ENCODE results near the gene COLEC11.

Gene COLEC11

GRCh38 chr2:3597567-3597966, 2.7 kb downstream of the COLEC11 start:
- no peaks in the 10 kb centered on the region for H3K36me3 Mint-ChIP-seq
- peak in 1 of 2 donors; percentile 22 for DNase-seq (ENCODE audit: low spot score in 2 of 2)
- ATAC-seq = peak; percentile 56
- no peaks in the 10 kb centered on the region for H3K9me3 Mint-ChIP-seq
- no peak overlapping the region for H3K27ac Mint-ChIP-seq
- no peak overlapping the region for H3K4me3 Mint-ChIP-seq
- peaks cover 16% of the 10 kb centered on the region for H3K4me1 Mint-ChIP-seq

- Mint-ChIP-seq H3K27ac (no peak overlapping the region), H3K9me3 (no peaks in the 10 kb centered on the region), H3K36me3 (no peaks in the 10 kb centered on the region), H3K4me3 (no peak overlapping the region), H3K4me1 (peaks cover 16% of the 10 kb centered on the region)
- no peak for ATAC-seq
- DNase-seq (ENCODE audit: low spot score in 2 of 2) = no peak
Observed at GRCh38 chr2:3598197-3598910, 3.4 kb downstream of the COLEC11 start.

- ATAC-seq (no peak), DNase-seq (ENCODE audit: low spot score in 2 of 2) (no peak)
- Mint-ChIP-seq H3K4me1 (peaks cover 16% of the 10 kb centered on the region), H3K9me3 (no peaks in the 10 kb centered on the region), H3K36me3 (no peaks in the 10 kb centered on the region), H3K4me3 (no peak overlapping the region), H3K27ac (no peak overlapping the region)
Observed at GRCh38 chr2:3598912-3599854, 4.3 kb downstream of the COLEC11 start.

GRCh38 chr2:3600256-3600855, 5.4 kb downstream of the COLEC11 start:
- no peaks in the 10 kb centered on the region for H3K9me3 Mint-ChIP-seq
- no peaks in the 10 kb centered on the region for H3K36me3 Mint-ChIP-seq
- no peak for ATAC-seq
- no peak for DNase-seq (ENCODE audit: low spot score in 2 of 2)
- peaks cover 20% of the 10 kb centered on the region for H3K4me1 Mint-ChIP-seq
- no peak overlapping the region for H3K27ac Mint-ChIP-seq
- H3K4me3 Mint-ChIP-seq = no peak overlapping the region

- H3K9me3 Mint-ChIP-seq = no peaks in the 10 kb centered on the region
- ATAC-seq (no peak), DNase-seq (ENCODE audit: low spot score in 2 of 2) (no peak)
- H3K4me1 Mint-ChIP-seq = peaks cover 19% of the 10 kb centered on the region
- no peaks in the 10 kb centered on the region for H3K36me3 Mint-ChIP-seq
- H3K27ac Mint-ChIP-seq = no peak overlapping the region
- H3K4me3 Mint-ChIP-seq = no peak overlapping the region
Observed at GRCh38 chr2:3601561-3602271, 6.8 kb downstream of the COLEC11 start.

GRCh38 chr2:3602553-3603339, 7.8 kb downstream of the COLEC11 start:
- Mint-ChIP-seq H3K36me3 (no peaks in the 10 kb centered on the region), H3K4me1 (peaks cover 11% of the 10 kb centered on the region), H3K4me3 (no peak overlapping the region), H3K27ac (no peak overlapping the region), H3K9me3 (no peaks in the 10 kb centered on the region)
- DNase-seq (ENCODE audit: low spot score in 2 of 2) (no peak), ATAC-seq (peak; percentile 9)

- H3K4me3 Mint-ChIP-seq = no peak overlapping the region
Observed at GRCh38 chr2:3603536-3604206, 8.8 kb downstream of the COLEC11 start.

GRCh38 chr2:3604207-3604877, 9.4 kb downstream of the COLEC11 start:
- peaks cover 4% of the 10 kb centered on the region for H3K4me1 Mint-ChIP-seq
- H3K4me3 Mint-ChIP-seq = peak overlapping the region; percentile 30
- DNase-seq (ENCODE audit: low spot score in 2 of 2) = no peak
- H3K27ac Mint-ChIP-seq = no peak overlapping the region
- no peaks in the 10 kb centered on the region for H3K9me3 Mint-ChIP-seq
- no peaks in the 10 kb centered on the region for H3K36me3 Mint-ChIP-seq
- no peak for ATAC-seq

More at GRCh38 chr2:3603536-3604206, 8.8 kb downstream of the COLEC11 start:
- Mint-ChIP-seq H3K36me3 (no peaks in the 10 kb centered on the region), H3K27ac (no peak overlapping the region), H3K4me1 (peaks cover 4% of the 10 kb centered on the region), H3K9me3 (no peaks in the 10 kb centered on the region)
- no peak for ATAC-seq
- DNase-seq (ENCODE audit: low spot score in 2 of 2) = no peak

- no peaks in the 10 kb centered on the region for H3K36me3 Mint-ChIP-seq
- H3K4me3 Mint-ChIP-seq = peak overlapping the region; percentile 30
- peaks cover 4% of the 10 kb centered on the region for H3K4me1 Mint-ChIP-seq
- ATAC-seq = peak; percentile 37
- peak overlapping the region; percentile 60 for H3K27ac Mint-ChIP-seq
- H3K9me3 Mint-ChIP-seq = no peaks in the 10 kb centered on the region
- peak in 1 of 2 donors; percentile 45 for DNase-seq (ENCODE audit: low spot score in 2 of 2)
Observed at GRCh38 chr2:3604991-3605961, 10.4 kb downstream of the COLEC11 start.

GRCh38 chr2:3606028-3606369, 11.1 kb downstream of the COLEC11 start:
- Mint-ChIP-seq H3K9me3 (no peaks in the 10 kb centered on the region), H3K27ac (no peak overlapping the region), H3K36me3 (no peaks in the 10 kb centered on the region), H3K4me3 (peak overlapping the region; percentile 30), H3K4me1 (peaks cover 4% of the 10 kb centered on the region)
- DNase-seq (ENCODE audit: low spot score in 2 of 2) (peak in 1 of 2 donors; percentile 44), ATAC-seq (no peak)

GRCh38 chr2:3606370-3607201, 11.7 kb downstream of the COLEC11 start:
- Mint-ChIP-seq H3K27ac (no peak overlapping the region), H3K4me3 (no peak overlapping the region), H3K4me1 (peaks cover 4% of the 10 kb centered on the region), H3K36me3 (no peaks in the 10 kb centered on the region), H3K9me3 (no peaks in the 10 kb centered on the region)
- ATAC-seq (no peak), DNase-seq (ENCODE audit: low spot score in 2 of 2) (peak in 1 of 2 donors; percentile 42)
